ENCODE results near the gene BACH2. TPM values are rescaled to one million over a fixed set of nuclear protein-coding genes. Genes with fewer than 3 reads are reported as not detected.

BACH2 gene
- polyA plus RNA-seq, 4 donors: 9.7 to 12.2 (median 10.3) TPM

DNA sequence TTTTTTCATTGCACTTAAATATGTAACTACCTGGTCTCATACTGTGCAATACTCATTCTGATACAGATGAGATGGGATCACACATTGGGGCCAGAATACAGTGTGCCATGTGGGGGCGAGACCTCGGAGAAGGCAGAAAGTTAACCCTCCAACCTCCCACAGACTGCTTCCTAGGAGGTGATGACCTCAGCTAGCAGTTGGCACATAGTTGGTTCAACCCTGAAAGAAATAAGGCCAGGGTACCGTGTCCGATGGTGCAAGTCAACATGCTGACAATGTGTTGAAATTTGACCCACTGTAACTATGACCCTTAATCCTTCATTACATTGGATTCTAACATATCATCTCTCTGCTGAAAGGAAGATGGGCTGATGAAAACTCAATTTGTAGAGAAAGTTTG lies 340.5 kb downstream of the BACH2 start:
- DNase-seq (ENCODE audit: low read depth in 4 of 4, low spot score in 3 of 4): no peak

DNA sequence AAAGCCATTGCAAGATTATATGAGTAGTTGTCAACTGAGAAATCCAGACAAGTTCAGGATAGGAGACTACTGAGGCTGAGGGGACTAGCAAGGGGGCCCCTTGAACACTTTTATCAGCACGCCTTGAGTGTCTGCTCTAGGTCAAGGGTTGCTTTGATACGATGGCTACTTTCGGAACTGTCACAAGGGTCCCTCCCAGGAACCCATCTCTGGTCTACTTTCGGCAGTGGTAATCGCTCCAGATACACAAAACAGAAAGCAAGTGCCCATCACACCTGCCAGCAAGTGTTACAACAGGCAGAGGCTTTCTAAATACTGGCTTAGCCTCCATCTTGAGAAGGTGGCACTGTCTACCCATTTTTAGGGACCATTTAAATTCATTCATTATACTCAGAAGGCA lies 341.3 kb downstream of the BACH2 start:
- DNase-seq (ENCODE audit: low read depth in 4 of 4, low spot score in 3 of 4): no peak

DNA sequence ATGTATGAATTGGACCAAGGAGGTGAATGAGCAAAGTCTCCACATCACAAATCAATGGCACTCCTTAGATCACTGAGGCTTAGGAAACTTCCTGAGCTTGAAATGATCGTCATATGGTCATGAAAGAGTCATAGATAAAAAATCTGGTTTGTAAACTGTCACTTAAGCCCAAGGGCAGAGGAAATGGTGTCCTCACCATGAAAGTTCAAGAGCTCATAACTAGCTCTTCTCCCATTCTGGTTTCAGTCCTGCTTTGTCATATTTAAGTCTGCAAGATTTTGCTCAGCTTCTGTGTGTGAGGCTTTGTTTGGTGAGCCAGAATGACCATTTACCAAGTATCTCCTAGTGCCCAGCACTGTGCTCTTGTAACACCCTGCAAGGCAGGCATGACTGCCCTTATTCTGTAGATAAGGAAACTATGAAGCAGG lies 341.9 kb downstream of the BACH2 start:
- DNase-seq (ENCODE audit: low read depth in 4 of 4, low spot score in 3 of 4): no peak

DNA sequence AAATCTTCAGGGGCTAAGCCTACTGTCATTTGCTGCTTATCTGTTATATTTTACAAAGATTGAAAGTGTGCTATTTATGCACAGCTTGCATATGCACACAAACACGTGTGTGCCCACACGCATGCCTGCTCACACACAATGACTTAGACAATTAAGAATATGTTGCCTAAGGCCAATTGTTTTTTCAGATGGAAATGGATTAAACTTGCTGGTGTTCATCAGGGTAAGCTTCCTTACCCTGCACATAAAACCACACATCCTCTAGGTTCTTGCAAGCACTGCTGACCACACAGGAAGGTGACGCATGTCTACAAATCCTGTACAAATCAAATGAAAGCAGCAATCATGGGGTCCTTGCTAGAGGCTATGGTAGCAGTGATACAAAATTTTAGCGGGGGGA lies 344.0 kb downstream of the BACH2 start:
- DNase-seq (ENCODE audit: low read depth in 4 of 4, low spot score in 3 of 4): no peak

DNA sequence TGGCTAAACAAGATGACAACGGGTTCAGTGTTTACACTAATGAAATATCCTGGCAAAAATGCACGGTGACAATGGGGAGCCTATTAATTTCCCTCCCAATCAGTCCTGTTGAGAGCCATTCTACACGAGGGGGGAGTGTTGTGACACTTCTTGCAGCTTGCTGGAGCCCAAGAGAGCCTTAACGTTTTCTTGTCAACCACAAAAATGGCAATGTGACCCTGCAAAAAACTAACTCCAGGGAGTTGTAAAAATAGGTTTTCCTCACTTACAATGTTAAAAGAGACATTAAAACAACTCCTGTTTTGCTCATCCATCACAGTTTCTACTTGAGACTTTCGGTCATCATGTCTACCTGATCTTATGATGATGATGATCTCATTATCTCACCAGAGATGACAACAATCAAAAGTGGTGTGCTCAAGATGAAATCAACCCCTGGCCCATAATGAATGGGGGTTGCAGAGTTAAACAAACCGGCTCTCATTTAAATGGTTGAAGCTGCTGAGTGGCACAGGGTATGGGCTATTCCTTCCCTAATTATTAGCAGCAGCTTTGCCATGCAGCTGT lies 344.5 kb downstream of the BACH2 start:
- no peak for DNase-seq (ENCODE audit: low read depth in 4 of 4, low spot score in 3 of 4)

DNA sequence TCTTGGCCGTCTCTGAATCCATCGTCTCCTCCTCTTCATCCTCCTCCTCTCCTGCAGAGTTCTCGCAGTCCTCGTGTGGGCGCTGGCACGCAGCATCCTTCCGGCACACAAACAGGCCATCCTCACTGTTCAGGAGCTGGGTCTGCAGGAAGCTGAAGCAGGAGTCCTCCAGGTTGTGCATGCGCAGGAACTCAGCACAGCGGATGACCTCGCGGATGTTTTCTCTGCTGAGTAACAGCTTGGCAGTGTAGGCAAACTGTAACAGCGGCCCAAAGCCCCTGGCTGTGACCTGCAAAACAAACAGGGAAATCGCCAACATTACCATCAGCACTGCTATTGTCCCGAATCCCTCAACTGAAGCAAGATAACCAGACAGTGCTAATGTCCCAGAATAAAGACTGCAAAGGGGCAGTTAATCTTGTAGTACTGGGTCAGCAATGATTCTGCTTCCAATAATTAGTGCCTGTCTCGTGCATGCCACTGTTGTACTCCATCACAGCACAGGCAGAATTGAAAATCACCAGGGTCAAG lies 345.0 kb downstream of the BACH2 start:
- DNase-seq (ENCODE audit: low read depth in 4 of 4, low spot score in 3 of 4): no peak

DNA sequence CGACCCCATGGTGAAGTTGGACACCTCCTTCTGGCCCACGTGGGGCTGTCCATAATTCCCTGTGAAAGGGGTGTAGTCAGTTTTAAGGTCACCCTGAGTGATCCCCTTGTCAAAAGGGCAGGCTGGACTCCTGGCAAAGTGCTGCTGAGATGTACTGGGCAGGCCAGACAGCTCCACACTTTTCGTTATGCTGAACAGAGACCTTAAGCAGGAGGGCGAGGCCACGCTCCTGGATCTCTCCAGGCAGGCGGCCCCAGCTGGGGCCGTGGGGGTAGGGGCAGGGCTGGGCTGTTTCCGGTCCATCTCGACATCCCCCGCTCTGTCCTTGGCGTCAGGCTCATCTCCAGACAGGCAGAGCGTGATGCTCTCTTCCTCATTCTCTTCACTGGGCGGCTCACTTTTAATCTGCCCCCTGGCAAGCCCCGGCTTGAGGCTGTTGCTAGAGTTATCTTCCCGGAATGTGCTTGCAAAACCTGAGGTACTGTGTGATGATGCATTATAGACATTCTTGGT lies 345.7 kb downstream of the BACH2 start:
- DNase-seq (ENCODE audit: low read depth in 4 of 4, low spot score in 3 of 4): no peak

DNA sequence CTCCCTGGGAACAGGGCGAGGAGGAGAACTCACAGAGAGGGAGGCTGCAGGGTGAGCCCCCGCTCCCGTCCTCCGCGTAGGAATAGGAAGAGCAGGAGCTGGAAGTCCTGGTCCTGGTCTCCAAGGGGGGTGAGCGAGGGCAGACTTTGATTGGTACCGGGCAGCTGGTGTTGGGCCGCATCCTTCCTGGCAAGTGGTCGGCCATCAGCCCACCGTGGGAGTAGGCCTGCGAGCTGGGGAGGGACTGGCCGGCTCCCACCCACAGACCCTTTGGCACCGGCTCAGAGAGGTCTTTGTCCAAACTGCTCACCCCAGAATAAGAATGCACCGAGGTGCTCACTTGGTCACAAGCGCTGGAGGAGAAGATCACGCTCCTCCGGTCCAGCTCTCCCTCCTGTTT lies 346.2 kb downstream of the BACH2 start:
- no peak for DNase-seq (ENCODE audit: low read depth in 4 of 4, low spot score in 3 of 4)

DNA sequence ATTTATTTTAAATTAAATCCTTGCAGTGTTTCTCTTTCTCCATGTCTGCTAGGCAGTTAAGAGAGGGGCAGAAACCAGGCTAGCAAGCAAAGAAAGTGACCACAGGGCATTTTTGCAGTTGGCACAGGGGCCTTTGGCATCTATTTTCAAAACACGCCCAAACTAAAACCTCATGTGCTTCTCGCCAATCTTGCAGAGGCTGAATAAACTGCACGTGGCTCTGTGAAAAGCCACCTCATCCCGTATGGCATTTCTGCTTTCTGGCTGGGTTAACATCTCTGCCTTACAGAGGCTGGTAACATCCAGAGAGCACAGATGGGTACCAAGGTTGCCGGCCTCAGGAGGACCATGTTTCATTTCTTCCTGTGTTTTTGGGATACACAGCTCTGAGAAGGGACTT lies 347.8 kb downstream of the BACH2 start:
- no peak for DNase-seq (ENCODE audit: low read depth in 4 of 4, low spot score in 3 of 4)

DNA sequence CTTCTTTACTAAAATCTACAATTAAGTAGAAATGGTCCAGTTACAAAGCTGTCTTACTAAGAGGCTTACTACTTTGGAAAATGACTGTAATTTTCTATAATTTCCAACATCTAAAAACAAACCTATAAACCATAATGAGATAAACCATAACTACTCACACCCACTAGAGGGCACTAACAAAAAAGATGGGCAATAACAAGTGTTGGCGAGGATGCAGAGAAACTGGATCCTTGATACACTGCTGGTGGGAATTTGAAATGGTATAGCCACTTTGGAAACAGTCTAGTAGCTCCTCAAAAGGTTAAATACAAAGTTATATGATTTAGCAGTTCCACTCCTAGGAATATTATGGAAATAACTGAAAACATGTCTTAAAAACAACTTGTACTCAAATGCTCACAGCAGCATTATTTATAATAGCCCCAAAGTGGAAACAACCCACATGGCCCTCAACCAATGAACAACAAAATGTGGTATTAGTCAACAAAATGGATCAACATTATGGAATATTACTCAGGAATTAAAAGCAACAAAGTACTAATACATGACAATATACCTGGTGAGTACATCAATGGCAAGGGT lies 351.7 kb downstream of the BACH2 start:
- no peak for DNase-seq (ENCODE audit: low read depth in 4 of 4, low spot score in 3 of 4)

DNA sequence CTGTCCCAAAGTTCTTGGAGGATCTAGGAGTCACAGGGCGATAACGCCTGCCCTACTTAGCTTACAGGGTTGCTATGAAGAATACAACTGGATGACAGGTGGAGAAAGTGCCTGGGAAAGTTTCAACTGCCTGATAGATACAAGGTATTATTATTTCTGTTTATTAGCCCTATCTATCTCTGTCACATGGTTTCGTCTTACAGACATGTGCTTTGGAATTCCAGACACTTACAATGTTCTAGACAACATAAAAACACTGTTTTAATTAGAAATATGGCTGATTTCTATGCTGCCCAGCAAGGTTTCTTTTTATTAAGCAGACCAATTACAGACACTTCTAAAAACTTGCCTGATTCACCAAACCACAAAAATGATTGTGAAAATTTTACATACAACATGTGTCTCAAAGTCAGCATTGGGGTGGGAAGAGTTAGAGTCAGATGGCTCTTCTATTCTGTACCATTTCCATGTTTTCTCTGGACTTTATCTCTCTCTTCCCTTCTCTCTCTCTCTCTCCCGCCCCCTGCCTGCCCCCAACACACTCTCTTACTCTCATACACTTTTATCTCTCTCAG lies 352.4 kb downstream of the BACH2 start:
- DNase-seq (ENCODE audit: low read depth in 4 of 4, low spot score in 3 of 4): no peak

DNA sequence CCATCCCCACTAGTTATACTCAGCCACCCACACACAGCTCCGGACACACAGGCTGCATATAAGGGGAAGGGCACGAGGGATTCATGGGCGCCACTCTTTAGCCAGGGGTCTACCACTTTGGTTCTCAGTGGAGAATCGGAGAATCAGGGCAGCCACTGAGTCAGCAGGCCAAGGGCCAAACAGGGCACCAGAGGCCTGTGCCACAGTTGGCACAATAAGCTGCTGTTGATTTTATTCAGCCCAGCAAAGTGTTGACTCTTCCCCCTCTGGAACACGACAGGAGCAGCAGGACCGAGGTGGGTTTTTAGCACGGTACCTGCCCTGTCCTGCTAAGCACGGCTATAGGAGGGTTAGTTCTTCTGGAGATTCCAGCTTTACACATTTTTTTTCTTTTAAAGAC lies 354.0 kb downstream of the BACH2 start:
- no peak for DNase-seq (ENCODE audit: low read depth in 4 of 4, low spot score in 3 of 4)

DNA sequence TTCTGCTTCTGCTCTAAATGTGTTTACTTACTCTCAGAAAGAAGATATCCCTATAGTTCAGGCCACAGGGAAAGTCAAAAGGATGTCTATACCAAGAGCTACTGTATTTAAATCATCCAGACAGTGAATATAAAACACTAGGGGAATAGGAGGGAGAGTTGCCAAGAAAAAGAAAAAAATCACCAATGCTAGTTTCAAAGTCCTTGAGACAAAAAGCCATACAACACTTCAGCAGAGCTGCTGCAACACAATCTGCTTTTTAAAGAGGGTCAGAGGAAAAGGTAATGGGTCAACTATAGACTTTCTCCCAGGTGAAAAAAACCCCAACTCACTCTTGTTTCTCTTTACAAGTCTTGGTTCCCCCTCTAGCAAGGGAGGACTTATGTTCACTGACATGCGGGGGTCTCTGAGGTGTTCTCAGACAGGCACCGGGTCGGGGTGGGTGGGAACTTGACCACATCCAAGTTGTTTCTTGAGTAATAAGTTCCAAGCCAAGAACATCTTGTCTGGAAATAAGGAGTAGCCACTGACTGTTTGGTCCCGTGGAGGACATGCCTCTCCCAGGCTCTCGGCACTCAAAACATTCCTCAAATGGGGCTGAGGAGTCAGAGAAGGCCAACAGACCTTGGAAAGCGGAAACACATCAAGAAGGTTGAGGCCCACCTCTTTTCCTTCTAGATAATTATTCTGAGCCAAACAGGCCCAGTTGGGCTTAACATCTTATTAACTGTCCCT lies 354.7 kb downstream of the BACH2 start:
- no peak for DNase-seq (ENCODE audit: low read depth in 4 of 4, low spot score in 3 of 4)

DNA sequence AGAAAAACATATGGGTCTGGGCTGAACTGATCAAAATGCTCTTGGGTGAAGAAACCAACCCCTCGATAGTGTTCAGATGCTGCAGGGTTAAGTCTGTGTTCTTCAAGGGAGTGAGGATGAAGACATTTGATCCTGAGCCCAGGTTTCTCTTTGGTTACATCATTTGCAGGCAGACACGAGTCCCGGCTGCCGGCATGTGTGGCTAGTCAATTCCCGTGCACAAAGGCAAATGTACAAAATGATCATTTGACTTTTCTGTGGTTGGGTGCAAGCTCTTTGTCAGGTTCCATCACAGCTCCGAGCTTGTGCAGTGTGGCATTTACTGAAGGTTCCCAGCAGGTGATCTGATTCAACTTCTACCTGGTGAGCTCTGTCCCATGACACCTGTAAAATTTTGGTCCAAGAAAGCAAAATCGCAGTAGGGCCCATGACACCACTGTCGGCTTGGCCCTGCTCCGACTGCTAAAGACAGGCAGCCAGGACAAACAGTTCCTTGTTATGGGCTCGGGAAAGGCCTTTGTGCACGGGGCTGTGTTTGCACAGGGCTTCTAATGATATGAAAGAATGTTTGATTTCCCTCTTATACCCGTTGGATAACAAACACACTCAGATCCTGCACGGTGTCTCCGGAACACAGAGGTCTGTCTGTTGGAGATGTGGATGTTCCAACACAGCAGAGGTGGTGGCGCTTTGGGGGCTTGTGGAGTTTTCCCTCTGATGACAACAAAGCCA lies 355.4 kb downstream of the BACH2 start:
- no peak for DNase-seq (ENCODE audit: low read depth in 4 of 4, low spot score in 3 of 4)

DNA sequence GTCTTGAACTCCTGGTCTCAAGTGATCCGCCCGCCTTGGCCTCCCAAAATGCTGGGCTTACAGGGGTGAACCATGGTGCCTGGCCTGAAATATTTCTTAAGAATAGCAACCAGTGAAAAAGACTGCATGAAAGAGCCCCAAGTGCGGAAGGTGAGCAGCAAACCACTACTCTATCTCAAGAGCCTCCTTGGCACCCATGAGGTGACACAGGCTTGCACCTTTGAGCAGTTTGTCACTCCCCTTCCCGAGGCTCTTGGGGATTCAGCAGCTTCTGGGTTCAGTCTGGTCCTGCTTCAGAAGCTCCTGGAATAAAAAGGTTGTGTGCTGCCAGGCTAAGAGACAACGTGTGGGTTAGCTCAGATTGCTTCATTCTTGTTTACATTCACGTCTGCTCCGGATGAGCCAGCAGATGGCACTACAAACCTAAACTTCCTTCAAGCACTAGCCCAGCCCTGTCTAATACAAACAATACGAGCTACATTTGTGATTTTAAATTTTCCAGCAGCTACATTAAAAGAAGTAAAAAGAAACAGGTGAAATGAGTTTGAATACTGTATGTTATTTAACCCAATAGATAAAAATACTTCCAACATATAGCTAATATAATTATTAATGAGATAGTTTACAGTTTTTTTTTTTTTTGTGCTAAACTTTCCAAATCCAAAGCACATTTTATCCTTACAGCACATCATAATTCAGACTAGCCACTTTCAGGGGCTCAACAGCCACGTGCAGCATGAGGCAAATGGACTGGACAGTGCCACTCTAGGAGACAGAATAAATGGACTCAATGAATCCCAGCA lies 356.2 kb downstream of the BACH2 start:
- DNase-seq (ENCODE audit: low read depth in 4 of 4, low spot score in 3 of 4): peak; percentile 51 to 71 (median 60)

DNA sequence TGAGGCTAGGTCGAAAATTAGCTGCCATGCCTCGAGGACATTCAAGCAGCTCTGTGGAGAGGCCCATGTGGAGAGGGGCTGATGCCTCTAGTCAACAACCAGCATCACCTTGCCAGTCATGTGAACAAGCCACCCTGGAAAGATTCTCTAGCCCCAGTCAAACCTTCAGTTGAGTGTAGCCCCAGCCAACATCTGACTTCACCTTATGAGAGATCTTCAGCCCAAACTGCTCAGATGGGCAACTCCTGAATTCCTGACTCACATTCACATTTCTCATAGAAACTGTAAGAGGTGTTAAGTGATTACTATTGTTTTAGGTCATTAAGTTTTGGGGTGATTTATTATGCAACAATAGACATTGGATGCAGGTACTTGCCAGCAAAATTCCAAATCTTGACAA lies 357.5 kb downstream of the BACH2 start:
- DNase-seq (ENCODE audit: low read depth in 4 of 4, low spot score in 3 of 4): no peak

DNA sequence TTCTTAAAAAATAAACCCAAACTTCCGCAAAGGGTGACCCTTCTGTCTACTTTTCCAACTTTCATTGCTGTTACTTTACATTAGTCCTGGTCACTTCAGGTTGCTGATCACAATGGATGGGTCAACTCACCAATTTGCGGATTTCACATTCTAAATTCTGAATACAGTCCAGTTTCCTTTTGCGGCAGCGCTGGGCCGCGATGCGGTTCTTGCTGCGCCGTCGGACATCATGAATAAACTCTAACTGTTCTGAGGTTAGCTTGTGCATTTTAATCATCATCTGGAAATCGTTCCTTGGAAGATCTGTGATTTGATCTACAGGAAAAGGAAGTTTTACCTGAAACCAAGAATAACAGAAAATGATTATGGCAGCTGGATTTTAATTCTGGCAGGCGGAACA lies 358.6 kb downstream of the BACH2 start:
- no peak for DNase-seq (ENCODE audit: low read depth in 4 of 4, low spot score in 3 of 4)

DNA sequence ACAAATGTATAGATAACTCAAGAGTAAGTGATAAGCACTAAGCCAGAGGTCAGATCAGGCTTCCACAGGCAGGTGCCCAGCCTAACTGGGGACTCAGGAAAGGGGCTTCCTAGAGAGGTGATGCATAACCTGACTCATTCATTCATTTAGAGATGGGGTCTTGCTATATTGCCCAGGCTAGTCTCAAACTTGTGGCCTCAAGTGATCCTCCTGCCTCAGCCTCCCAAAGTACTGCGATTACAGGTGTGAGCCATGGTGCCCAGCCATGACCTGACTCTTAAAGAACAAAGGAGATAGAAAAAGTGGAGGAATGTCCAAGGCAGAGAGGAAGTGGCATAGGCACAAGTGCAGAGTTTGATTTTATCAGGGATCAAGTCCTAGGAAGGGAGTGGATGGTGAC lies 360.5 kb downstream of the BACH2 start:
- no peak for DNase-seq (ENCODE audit: low read depth in 4 of 4, low spot score in 3 of 4)

DNA sequence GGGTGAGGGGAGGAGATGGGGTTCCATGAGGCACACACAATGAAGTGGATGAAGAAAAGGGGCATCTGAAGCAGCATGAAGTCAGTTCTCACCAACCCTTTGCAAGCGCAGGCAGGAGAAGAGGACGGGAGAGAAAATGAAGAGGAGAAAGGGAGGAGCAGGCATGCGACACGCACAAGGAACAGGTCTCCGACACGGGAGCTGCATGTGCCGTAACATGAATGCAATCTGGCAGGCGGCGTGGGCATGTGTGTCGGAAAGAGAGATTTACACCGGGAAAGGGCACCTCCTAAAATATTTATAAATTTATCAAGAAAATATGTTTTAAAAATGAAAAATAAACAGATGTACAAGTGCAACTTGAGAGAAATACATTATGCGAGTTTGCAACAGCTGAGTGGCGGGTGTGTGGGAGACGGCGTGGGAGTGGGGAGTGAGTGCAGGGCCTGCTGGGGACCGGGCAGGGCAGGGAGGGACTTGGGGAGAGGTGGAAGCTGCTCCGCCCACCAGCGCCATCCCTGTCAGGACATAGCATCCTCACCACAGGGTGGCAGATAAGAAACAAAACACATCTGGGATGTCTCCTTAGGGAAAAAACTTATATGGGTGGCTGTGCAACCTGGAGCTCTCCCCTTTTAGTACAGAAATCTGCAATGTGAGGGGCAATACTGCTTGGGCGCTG lies 361.8 kb downstream of the BACH2 start:
- DNase-seq (ENCODE audit: low read depth in 4 of 4, low spot score in 3 of 4): no peak

Data from right renal pelvis (tissue), 4 donors.